Stimulated activated CD8-positive, alpha-beta memory T cell treated with anti-CD3 and anti-CD28 coated beads, Interleukin-4, amount 100 ng/mL, for 24 hours (primary cell): Measurements from ENCODE around the gene OR4S1.
"Not testable (repeated sequence)": the region's sequence is repeated elsewhere in the genome, so short reads cannot be mapped to it uniquely, and the experiment has no call there.

Experiments
- DNase-seq: peaks from one replicate; pipeline ENCODE4 v3.0.0-alpha.2; 2020; ENCODE audit warnings: low read depth

Gene OR4S1, protein sequence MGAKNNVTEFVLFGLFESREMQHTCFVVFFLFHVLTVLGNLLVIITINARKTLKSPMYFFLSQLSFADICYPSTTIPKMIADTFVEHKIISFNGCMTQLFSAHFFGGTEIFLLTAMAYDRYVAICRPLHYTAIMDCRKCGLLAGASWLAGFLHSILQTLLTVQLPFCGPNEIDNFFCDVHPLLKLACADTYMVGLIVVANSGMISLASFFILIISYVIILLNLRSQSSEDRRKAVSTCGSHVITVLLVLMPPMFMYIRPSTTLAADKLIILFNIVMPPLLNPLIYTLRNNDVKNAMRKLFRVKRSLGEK

DNA sequence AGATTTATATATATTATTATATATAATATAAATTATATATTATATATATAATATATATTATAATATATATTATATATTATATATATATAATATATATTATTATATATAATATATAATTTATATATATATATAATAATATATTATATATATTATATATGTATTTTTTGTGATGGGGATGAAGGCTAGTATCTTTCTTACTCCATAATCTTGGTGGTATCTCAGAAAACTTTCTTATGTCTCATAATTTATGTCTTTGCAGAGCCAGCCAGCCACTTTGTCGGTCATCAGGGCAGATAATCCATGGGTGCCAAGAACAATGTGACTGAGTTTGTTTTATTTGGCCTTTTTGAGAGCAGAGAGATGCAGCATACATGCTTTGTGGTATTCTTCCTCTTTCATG is at the start of gene OR4S1:
OR4S1 (plus strand) TSS at position 301 of the 400 bp plus-strand sequence; CDS start at position 301, 0 bp downstream.
- no peak for DNase-seq

DNA sequence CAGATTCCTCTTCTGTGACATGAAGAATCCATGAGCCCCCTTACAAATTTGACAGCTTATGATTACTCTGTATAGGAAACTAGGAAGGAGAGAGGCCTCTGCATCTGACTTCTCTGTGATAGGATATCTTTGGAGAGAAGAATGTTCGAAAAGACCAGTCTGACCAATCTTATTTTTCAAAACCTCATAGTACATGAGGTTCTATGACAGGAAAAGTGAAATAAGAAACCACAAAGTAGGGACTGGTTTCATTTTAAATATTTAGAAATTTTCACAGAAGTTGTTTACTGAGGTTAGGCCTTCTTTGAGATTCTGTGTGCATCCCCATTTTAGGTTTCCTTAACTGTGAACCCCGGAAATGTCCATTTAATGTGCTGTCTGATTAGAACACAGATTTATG is 44.4 kb upstream of the OR4S1 start:
- no peak for DNase-seq

DNA sequence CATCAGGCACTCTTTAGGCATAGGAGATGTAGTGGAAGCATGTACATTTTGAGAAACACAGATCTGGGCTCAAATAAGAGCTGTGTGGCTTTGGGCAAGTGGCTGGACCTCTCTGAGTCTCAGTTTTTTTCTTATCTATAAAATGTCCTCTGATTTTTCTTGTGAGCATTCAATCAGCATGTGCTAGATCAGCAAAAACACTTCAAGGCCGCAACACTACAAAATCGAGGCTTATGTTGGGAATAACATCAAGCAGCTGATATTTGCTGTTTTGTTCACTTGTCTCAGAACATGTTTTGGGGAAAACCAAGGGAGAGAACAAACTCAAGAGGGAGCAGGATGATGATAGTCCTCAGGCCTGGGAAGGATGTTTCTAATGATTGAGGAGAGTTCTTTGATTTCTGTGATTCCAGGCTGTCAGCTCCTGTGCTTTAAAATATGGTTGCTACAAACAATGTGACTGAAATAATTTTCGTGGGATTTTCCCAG is 42.6 kb upstream of the OR4S1 start, which contains the start of gene OR4X1:
OR4X1 (plus strand) TSS at position 439 of the 489 bp plus-strand sequence; CDS start at position 439, 0 bp downstream.
- no peak for DNase-seq

DNA sequence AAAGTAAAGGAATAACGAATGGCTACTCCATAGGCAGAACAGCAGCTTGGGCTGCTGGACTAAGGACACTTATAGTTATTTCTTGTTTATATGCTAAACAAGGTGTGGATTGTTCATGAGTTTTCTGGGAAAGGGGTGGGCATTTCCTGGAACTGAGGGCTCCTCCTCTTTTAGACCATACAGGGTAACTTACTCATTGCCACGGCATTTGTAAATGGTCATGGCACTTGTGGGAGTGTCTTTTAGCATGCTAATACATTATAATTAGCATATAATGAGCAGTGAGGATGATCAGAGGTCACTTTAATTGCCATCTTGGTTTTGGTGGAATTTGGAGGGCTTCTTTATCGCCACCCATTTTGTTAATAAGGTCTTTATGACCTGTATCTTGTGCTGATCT is 35.4 kb upstream of the OR4S1 start:
- DNase-seq = no peak

DNA sequence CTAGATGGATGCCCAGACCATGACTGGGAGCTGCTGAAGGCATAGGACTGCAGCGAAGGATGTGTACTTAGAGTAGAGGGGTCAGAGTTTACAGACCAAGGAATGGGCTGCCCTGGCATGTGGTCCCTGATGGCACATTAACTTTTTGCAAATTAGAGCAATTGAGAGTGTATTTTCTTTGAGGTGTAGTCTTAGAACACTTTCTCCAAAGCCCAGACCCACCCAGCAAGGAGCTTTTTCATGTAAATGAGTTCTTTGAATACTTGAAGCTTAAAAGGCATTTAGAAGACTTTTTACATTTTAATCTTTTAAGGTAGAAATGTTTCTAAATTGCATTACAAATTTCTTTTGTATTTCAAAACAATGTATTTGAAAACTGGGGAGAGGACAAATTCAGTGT is 33.4 kb upstream of the OR4S1 start:
- no peak for DNase-seq

DNA sequence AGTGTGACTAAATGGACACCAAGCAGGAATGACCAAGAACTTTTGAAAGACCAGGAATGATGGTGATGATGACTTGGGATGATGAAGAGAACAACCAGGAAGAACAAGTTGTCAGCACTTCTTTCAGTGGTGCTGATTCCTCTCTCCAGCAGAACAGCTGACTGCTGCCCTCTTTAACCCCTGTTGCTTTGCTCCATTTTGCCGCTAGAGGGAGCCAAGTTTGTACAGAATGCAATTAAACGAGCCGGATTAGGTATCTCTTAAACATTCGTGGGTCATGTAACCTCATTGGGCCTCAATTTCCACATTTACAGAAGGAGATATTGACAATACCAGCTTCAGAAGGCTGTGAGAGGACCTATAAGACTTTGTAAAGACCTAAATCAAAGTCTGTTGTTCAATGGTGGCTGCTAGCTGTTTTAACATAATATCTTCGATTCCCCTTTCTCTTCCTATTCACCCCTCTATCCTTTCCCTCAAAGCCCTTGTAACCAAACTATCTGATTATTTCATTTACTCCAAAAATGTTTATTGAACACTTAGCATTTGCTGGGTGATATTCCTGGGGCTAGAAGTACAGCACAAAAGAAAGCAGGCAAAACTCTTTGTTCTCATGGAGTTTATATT is 1.9 kb downstream of the OR4S1 start:
- peak; percentile 24 for DNase-seq

DNA sequence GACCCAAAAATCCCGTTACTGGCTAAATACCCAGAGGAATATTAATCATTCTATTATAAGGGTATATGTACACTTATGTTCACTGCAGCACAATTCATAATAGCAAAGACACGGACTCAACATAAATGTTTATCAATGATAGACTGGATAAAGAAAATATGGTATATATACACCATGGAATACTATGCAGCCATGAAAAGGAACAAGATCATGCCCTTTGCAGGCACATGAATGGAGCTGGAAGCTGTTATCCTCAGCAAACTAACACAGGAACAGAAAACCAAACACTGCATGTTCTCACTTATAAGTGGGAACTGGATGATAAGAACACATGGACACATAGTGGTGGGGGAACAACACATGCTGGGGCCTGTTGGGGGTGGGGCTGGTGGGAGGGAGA is 7.6 kb downstream of the OR4S1 start:
- not testable (repeated sequence) for DNase-seq

DNA sequence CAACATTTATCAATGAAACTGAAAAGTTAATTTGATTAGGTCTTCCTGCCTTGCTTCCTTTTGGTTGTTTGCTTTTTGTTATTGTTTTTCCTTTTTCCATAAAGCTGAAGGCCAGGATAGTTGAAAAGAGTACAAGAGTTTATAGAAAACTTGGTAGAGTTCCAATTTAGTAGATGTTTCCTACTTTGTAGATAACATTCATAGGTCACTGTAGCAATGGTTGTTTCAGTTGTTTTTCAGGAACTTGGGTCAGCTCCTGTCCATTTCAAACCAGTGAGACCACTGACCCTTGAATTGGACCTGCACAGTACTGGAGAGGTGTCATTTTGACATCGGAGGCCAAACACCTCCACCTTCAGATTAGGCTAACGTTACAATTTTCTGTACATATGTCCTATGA is 13.8 kb downstream of the OR4S1 start:
- DNase-seq = not testable (repeated sequence)

DNA sequence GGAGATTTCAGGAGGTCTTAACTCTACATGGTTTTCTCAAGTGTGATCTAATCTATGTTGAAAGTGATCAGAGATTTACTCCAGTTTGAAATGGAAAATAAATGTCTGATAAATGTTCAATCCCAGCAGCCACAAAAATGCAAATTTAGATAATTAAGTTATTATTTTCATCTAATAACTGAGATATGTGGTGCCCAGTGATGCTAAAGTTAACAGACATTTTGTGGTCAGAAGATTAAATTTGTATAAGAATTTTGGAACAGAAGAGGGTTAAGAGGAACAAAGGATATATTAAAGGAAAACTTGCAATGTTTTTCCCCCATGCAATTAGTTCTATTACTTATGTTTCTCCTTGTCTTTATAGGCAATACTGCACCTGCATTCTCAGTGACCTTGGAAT is 18.6 kb downstream of the OR4S1 start, which contains the start of gene OR4C3:
OR4C3 (plus strand) TSS at position 301 of the 400 bp plus-strand sequence. CDS start 102 bp downstream, outside the sequence.
- DNase-seq = not testable (repeated sequence)

DNA sequence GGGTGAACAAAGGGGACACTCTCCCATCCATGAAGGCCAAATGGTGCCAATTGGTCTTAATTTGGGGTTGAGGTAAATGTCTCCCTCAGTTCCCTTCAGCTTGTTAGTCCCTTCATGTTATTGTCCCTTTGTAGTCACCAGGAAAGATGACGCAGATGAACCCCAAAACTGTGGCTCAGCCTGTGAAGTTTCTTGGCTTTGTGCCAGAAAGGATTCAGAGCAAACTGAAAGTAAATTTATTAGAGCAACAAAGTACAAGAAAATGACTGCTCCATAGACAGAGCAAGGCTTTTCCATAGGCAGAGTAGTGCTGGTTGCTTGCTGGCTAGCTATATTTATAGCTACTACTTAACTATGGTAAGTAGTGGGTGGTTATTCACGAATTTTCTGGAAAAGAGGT is 35.4 kb downstream of the OR4S1 start:
- no peak for DNase-seq

DNA sequence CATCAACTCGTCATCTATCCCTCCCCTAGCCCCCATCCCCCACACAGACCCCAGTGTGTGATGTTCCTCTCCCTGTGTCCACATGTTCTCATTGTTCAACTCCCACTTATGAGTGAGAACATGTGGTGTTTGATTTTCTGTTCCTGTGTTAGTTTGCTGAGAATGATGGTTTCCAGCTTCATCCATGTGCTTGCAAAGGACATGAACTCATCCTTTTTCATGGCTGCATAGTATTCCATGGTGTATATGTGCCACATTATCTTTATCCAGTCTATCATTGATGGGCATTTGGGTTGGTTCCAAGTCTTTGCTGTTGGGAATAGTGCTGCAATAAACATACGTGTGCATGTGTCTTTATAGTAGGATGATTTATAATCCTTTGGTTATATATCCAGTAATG is 36.5 kb downstream of the OR4S1 start:
- DNase-seq = not testable (repeated sequence)

DNA sequence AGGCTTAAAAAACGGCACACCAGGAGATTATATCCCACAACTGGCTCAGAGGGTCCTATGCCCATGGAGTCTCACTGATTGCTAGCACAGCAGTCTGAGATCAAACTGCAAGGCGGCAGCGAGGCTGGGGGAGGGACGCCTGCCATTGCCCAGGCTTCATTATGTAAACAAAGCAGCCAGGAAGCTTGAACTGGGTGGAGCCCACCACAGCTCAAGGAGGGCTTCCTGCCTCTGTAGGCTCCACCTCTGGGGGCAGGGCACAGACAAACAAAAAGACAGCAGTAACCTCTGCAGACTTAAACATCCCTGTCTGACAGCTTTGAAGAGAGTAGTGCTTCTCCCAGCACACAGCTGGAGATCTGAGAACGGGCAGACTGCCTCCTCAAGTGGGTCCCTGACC is 40.3 kb downstream of the OR4S1 start:
- not testable (repeated sequence) for DNase-seq

DNA sequence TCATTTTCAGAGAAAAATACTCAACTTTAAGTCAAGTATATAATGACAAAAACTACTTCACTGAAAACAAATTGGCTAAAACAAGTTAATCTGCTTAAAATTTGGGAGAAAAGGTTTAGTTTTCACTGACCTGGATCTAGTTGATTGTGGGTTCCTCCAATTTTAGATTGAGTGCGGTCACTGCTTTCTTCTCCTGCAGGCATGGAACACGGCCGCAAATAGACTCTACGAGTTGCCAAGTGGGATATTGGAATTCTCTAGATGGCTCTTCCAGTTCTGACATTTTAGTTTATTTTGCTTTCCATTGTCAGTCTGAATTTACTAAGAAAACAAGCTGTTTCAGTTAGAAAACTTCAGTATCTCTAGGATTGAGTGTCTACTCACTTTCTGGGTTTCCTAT is 48.0 kb downstream of the OR4S1 start:
- no peak for DNase-seq

DNA sequence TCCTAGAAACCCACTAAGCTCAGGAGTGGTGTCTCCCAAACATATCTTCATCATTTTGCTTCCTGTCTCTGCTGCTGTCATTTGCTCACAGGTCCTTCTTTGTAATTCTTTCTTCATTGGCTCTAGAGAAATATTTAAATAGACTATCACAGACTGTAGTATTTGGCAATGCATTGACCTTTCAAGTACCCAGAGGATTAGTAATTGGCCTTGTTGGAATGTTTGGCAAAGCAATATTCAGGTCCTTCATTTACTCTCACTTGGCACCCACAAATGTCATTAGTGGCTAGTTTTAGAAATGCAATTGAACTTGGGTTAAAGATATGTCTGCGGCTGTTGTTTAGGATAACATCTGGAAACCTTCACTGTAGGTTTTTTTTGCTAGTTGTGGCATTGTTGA is 48.7 kb downstream of the OR4S1 start:
- no peak for DNase-seq
